LHCN-M2 (cell line): ENCODE results near the gene PIK3CG. TPM values are rescaled to one million over a fixed set of nuclear protein-coding genes. Genes with fewer than 3 reads are reported as not detected.

Source experiments
- DNase-seq: peaks from one replicate; pipeline ENCODE4 v3.0.0-alpha.2; 2012; ENCODE audit warnings: low read depth
- total RNA-seq: library from RNA; depleted of rRNA; stranded (reverse); fragments of >200 nt; gene quantifications from 2 replicates; pipeline ENCODE4 v1.2.3, GENCODE V29; 2014

Gene PIK3CG
- total RNA-seq, 1 experiment from 2014 or later: not detected

DNA sequence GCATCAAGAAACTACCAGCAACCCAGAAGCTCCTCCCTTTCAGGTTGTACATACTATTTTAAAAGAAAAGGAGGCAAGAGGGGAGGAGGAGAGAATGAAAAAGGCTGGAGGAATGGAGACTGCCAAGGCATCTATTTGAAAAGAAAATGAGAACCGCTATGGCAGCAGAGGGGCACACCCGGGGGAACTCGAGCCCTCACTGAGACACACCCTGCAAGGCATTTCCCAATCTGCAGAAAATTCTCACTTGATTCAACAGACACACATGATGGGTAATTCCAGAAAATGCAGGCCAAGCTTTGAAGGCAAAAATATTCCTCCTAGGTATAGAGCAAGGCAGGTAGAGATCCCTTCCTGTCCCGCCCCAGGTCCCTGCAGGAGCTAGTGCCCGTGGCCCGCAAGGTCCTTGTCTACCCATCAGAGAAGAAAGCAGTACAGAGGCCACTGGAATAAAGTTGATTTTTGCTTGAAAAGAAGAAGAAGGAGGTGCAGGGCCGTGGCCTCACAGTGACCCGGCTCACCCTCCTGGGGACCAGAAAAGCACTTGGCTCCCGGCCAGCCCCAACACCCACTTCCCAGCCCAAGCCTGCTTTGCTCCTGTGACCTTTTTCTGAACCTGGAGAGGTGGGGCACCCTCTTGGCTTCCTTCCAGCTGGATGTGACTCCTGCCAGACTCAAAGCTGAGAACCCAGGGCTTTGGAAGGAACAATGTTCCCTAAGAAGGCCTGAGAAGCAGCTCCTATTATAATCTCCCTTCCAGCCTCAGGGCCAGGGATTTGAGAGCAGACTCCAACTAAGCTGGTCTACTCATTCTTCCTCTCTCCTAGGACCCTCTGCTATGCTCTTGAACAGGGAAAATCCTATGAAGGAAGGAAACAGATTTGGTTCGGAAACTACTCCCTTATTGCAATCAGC lies 6.2 kb upstream of the PIK3CG start:
- no peak for DNase-seq

DNA sequence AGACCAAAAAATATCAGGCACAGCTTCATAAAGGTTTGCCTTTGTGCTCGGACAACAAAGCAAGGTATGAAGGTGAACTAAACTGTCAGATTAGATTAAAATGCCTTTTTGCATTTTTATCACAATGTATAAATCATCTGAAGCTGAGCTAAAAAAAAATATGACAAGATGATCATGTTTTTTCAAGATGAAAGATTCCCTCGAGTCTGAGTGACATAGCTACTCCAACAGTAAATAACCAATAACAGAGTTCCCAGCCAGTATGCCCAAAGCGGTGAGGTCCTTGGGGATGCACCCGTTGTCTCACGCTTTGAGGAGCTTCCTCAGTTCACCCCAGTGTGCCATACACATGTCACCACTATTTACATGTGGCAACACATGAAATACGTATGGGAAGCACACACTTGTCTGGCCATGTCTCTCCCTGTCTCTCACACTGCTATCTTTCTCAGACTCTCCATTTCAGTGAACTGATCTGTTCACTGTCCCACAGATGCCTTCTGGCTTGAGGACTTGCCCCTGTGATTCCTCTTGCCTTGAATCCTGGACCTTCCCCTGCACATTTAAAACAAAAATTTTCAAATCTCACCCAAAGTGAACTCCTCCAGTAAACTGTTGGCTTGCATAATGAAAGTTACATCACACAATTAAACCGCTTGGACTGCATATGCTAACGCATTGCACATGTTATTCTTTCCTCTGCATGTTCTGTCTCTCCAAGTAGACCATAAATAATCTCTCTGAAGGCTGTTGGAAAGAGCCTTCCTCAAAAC lies 2.6 kb upstream of the PIK3CG start:
- no peak for DNase-seq

DNA sequence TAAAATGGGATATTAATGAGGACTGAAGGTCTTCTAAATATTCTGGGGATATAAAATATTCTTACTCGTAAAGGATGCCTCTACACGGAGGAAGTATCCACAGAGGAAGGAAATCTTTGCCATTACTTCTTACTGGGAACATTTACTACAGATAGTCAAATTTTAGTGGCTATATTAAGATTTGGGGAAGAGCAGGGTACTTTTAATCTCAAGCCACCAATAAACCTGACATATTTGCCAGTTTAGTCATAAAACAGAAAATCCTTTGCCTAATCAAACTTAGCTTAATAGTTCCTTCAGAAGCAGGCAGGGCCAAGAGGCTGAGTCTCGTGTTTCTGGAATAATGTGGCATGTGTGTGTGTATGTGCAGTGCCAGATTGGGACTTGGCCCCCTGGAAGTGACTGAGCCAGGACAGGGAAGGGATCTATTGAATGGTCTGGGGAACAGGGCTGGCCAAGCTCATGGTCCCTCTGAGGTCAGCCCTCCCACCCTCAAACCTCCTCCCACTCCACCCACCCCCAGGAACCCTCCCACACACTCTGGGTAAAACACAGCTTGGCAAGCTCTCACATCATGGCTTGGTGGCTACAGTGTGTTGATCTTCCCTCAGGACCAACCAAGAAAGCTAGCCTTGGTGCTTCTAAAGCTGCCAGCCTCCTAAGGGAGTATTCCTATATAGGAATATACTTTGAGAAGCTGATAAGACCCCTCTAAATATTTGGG lies 1.6 kb upstream of the PIK3CG start:
- no peak for DNase-seq

GRCh38 chr7:106864298-106865081 lies 592 bp upstream of the PIK3CG start:
- no peak for DNase-seq

DNA sequence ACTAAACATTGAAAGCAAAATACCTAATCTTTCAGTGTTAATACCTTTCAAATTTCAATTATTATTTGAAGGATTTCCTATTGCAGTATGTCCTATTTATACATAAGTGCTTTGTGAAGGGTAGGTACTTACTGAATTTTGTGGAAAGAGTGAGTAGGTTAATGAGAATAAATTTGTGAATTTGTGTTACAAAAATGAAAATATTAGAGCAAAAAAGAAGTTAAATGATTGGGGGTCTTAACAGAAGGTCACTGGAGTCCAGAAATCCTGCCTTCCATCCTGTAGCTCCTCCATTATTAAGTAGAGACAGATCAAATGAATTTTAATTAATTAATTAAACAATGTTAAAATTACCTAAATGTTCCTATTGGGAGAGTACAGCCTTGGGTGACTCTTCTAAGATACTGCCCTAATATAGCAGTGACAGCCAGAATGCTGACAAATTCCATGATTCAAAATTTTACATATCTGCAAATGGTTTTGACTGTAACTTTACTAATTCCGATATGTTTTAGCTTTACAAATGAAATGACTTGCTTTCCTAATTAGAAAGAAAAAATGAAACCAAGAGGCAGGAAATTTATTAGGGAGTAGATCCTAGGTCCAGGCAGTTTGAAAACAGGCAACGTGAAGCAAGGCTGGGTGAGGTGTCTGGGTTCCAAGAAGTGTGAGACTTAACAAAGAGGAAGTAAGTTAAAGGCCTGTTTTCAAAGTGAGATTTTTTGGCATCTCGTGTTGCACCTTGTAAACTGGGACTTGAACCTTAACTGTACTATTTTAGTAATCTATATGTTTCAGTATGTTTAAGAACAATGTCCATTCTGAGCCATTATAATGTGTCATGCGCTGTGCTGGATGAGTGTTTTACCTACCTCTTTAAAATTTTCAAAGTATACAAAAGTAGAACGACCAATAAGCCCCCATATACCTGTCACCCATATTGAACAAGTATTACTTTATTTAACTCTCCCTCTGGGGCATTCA lies 1.5 kb downstream of the PIK3CG start:
- DNase-seq: no peak

GRCh38 chr7:106867641-106868351 lies 2.7 kb downstream of the PIK3CG start:
- DNase-seq: no peak

DNA sequence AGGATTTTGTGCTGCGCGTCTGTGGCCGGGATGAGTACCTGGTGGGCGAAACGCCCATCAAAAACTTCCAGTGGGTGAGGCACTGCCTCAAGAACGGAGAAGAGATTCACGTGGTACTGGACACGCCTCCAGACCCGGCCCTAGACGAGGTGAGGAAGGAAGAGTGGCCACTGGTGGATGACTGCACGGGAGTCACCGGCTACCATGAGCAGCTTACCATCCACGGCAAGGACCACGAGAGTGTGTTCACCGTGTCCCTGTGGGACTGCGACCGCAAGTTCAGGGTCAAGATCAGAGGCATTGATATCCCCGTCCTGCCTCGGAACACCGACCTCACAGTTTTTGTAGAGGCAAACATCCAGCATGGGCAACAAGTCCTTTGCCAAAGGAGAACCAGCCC lies 3.3 kb downstream of the PIK3CG start:
- DNase-seq: no peak

GRCh38 chr7:106869954-106870353 lies 4.9 kb downstream of the PIK3CG start:
- no peak for DNase-seq

DNA sequence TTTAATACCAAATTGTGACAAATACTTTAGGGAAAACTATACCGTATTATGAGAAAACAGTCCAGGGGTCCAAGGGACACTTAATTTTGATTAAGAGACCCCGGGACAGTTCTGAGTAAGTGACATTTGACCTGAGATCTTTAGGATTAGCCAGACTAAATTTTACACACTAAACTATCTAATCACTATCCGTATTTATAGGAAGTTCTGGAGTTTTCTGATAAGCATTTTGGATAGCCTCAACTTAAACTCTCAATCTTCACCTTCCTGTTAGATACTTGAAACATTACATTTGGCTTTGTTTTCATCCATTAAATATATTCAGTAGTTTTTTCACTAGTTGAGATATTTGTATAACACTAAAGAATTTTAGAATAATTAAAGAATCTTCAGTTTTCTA lies 5.4 kb downstream of the PIK3CG start:
- DNase-seq: no peak

GRCh38 chr7:106870983-106871410 lies 5.9 kb downstream of the PIK3CG start:
- DNase-seq: no peak

DNA sequence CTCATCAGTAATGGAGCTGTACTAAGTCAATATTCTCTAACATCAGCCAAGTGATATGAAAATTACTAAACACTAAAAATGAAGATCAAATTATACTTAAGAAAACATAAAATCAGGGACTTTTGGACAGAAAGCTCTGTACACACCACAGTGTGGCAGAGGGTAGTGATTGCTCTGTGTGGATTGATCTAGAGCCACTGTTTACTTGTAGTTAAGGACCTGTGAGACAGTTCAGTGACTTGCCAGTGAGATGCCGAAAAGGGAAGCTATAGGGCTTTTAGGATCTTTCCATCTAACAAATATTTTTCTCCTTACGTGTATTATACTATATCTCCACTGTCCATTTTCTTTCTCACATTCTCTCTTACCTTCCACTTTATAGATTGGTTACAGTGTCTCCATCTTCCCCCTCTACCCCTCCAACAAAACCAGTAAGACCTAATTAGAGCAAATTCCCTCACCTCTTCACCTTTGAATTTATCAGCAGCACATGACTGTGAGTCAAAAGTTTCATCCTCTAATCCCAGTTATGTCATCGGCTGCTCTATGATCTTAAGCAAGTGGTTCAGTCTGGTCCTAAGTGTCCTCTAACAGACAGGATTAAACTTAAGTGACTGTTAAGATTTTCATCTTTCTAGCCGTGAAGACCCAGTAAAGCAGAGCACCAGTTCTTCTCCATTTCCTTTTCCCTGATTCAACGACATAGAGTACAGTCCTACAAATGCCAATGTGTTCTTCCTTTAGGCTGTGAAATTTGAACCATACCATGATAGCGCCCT lies 6.9 kb downstream of the PIK3CG start:
- DNase-seq: no peak

GRCh38 chr7:106872763-106873162 lies 7.7 kb downstream of the PIK3CG start:
- DNase-seq: no peak

DNA sequence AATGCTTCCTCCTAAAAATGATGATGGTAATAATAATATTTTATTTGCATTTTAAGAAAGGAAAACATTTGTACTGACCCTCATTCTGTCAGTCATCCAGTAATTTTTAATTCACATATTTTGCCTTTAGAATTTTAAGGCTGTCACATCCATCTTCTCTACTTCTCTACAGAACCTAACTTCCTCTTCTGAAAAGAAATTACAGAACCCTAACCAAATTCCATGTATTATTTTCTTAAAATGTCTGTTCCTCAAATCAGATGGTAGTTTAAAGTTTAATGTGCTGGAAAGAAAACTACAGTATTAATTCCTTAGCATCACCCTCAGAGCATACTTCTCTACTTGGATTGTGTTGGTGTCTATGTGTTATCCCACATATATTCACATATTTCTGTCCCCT lies 9.0 kb downstream of the PIK3CG start:
- DNase-seq: no peak

- DNase-seq: no peak
These were observed 10.4 kb downstream of the PIK3CG start for GRCh38 chr7:106875508-106875907.

- no peak for DNase-seq
These were observed 13.8 kb downstream of the PIK3CG start for GRCh38 chr7:106878748-106879439.

- DNase-seq: no peak
These were observed 16.9 kb downstream of the PIK3CG start for GRCh38 chr7:106881984-106882383.

DNA sequence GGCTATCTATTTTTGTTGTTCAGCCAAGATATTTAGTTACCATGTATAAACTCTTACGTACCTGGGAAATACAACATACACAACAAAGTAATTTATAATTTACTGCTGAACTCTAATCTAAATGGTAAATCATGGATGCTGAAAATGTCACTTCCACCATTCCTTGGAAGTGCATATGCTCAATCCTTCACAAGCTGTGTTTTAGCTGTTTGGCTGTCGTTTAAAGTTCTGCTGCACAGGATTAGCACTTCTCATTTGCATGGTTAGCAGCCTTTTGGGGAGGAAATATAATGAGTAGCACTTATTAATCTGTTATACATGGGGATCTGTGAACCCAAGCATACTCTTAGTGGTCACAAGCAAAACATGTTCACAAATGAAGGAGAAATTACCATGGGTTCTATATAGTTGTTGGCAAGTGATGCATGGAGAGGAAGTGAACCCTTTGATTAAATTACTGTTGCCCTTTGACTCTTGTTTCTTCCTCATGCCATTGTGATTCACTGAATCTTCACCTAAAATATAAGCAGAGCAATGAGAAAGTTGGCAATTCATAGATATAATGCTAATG lies 18.5 kb downstream of the PIK3CG start:
- no peak for DNase-seq

DNA sequence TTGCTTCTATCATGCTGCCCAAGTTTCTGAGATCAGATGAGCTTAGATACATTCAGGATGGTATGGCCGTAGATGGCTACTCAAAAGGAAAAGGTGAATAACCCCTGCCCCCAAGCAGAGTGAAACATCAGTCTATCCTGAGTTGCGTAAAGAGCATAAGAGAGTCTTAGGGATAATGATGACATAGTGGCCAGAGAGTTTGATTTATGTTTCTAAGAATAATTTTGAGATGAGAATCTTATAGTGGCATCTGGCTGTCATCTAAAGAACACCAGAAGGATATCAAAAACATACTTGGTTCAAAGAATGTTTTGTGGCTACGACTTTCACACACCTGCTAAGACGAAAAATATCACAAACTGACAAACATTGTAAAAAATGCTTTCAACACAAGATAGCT lies 20.6 kb downstream of the PIK3CG start:
- DNase-seq: no peak
